ENCODE data around the gene PIK3R2. TPM values are rescaled to one million over a fixed set of nuclear protein-coding genes. Genes with fewer than 3 reads are reported as not detected.

PIK3R2 gene
- total and polyA plus RNA-seq, 2 of the 4 experiments (the other 2 are of a cell fraction) = 12.2 to 25.1 TPM

GRCh38 chr19:18197941-18198340 is 45.0 kb downstream of the PIK3R2 start:
- no TSS peak for BruUV-seq (replicated peaks)
- no peak overlapping the region for H3K14ac ChIP-seq (replicated peaks; ENCODE audit: low read depth, low read length)
- H2AK5ac ChIP-seq (ENCODE audit: low read depth, low read length) = no peak overlapping the region
- no peak overlapping the region for H3K56ac ChIP-seq (ENCODE audit: extremely low read depth, insufficient read depth, low read length)
- H3K4ac ChIP-seq (ENCODE audit: low read depth, low read length) = no peak overlapping the region
- no peak overlapping the region for H2AFZ ChIP-seq (replicated peaks; ENCODE audit: low read length, poor library complexity)
- H2AK9ac ChIP-seq (replicated peaks; ENCODE audit: low read depth, low read length, poor library complexity) = no peak overlapping the region
- no peak overlapping the region for H3K4me3 ChIP-seq (ENCODE audit: insufficient read depth, low read depth, low read length)
- CTCF ChIA-PET = no interaction called here
- peaks cover 8% of the 10 kb centered on the region; the same call in 1 of the 2 replicates for H3K9me1 ChIP-seq (ENCODE audit: insufficient read depth, low read length)
- H2BK15ac ChIP-seq (ENCODE audit: low read depth, low read length) = no peak overlapping the region
- no peak for DNase-seq
- H2BK120ac ChIP-seq (ENCODE audit: low read depth, low read length) = no peak overlapping the region
- no peak overlapping the region for H4K8ac ChIP-seq (ENCODE audit: low read depth in 2 of 2, low read length in 2 of 2)
- intact Hi-C loops (cut with micrococcal nuclease) = no loop called here
- H4K20me1 ChIP-seq (ENCODE audit: insufficient read depth, low read length) = peaks cover 14% of the 10 kb centered on the region
- H3K27ac ChIP-seq (ENCODE audit: insufficient read depth, low read length) = no peak overlapping the region
- in situ Hi-C loops (cut with MboI; ENCODE audit: low sequenced_read_pairs) = loop anchor here (5.0 to 10.0 kb wide), 3 partner anchors 44 to 217 kb away; partner anchors contain the start of genes LSM4 and SSBP4
- no peak overlapping the region for H3K9ac ChIP-seq (ENCODE audit: low read depth, low read length)
- peaks cover 11% of the 10 kb centered on the region for H3K4me1 ChIP-seq (ENCODE audit: control insufficient read depth, insufficient read depth, low read length)
- H2BK20ac ChIP-seq (ENCODE audit: low read depth, low read length) = no peak overlapping the region
- no peak overlapping the region for H4K91ac ChIP-seq (ENCODE audit: insufficient read depth, low read depth, low read length)
- ATAC-seq (ENCODE audit: low read depth) = no peak
- WGBS, 2 experiments (ENCODE audit: extremely low coverage in 2 of 2, insufficient read length in 1 of 2) = 79% methylated on average over 2 of the region's 6 CpGs; no CpG with 5 or more reads in 1 of the 2 experiments
- H3K36me3 ChIP-seq (ENCODE audit: control insufficient read depth, insufficient read depth, low read length) = peaks cover 33% of the 10 kb centered on the region
- peaks cover 7 to 34% of the 10 kb centered on the region in 2 experiments for H3K79me1 ChIP-seq (ENCODE audit: low read depth in 1 of 2, low read length in 2 of 2)
- no peak overlapping the region for H3K18ac ChIP-seq (ENCODE audit: low read depth, low read length)
- no peak overlapping the region for H4K5ac ChIP-seq (ENCODE audit: low read depth, low read length)
- H3K9me3 ChIP-seq (ENCODE audit: control insufficient read depth, insufficient read depth, low read length) = no peaks in the 10 kb centered on the region
- POLR2A ChIA-PET (ENCODE audit: unreplicated experiment) = no interaction called here
- TF ChIP-seq, protein P1, sequence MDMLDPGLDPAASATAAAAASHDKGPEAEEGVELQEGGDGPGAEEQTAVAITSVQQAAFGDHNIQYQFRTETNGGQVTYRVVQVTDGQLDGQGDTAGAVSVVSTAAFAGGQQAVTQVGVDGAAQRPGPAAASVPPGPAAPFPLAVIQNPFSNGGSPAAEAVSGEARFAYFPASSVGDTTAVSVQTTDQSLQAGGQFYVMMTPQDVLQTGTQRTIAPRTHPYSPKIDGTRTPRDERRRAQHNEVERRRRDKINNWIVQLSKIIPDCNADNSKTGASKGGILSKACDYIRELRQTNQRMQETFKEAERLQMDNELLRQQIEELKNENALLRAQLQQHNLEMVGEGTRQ (IDR thresholded peaks at IDR 0.05; ENCODE audit: low read depth, low read length) = no peak
- no peak for TF ChIP-seq FOS (IDR thresholded peaks at IDR 0.05; ENCODE audit: low read depth, low read length)
- no peaks in the 10 kb centered on the region for H3K27me3 ChIP-seq (ENCODE audit: control insufficient read depth, insufficient read depth, low read length)
- no peak overlapping the region for H3K4me2 ChIP-seq (ENCODE audit: low read depth, low read length)
- H2BK5ac ChIP-seq (ENCODE audit: low read depth, low read length, poor library complexity, severe bottlenecking) = no peak overlapping the region
- no peak overlapping the region for H3K23ac ChIP-seq (ENCODE audit: low read depth, low read length)
- dilution Hi-C loops (cut with HindIII; ENCODE audit: low sequenced_read_pairs, unreplicated experiment) = no loop called here
